ENCODE data around the gene TESMIN.

Gene TESMIN

GRCh38 chr11:68690671-68691401 lies 60.5 kb downstream of the TESMIN start:
- no peak overlapping the region for H3K4me3 ChIP-seq (ENCODE audit: control insufficient read depth in 1 of 7, extremely low read depth in 1 of 7, insufficient read depth in 4 of 7, low read depth in 2 of 7, low read length in 6 of 7)
- peaks cover 0 to 40% (median 12%) of the 10 kb centered on the region in 5 experiments for H3K27me3 ChIP-seq (replicated peaks in 2 of 5; ENCODE audit: control insufficient read depth in 4 of 5, insufficient read depth in 5 of 5, low read length in 4 of 5)
- CTCF ChIA-PET: interaction anchor here (1.3 kb wide), 1 partner anchor 12 kb away, joined by 4 read pairs; no protein-coding TSS in a partner anchor
- DNase-seq: peak; percentile 26 to 77 (median 68)
- POLR2A ChIA-PET: interaction anchor here (0.6 to 1.2 kb wide), 2 partner anchors 14 to 43 kb away, joined by 3 to 4 read pairs; no protein-coding TSS in a partner anchor
- no peaks in the 10 kb centered on the region for H3K36me3 ChIP-seq (ENCODE audit: control insufficient read depth in 4 of 4, insufficient read depth in 4 of 4, low read length in 3 of 4)
- peaks cover 0 to 2% (median under 1%) of the 10 kb centered on the region in 5 experiments for H3K9me3 ChIP-seq (ENCODE audit: control extremely low read depth in 1 of 5, control insufficient read depth in 4 of 5, insufficient read depth in 2 of 5, low read depth in 1 of 5, low read length in 4 of 5)
- 53% methylated on average over 8 of the region's 16 CpGs for WGBS (ENCODE audit: insufficient coverage)
- H3K4me1 ChIP-seq (ENCODE audit: control extremely low read depth in 1 of 4, control insufficient read depth in 4 of 4, insufficient read depth in 4 of 4, low read length in 3 of 4): peaks cover 0 to 7% (median 3%) of the 10 kb centered on the region in 4 experiments
- no peak overlapping the region for H3K27ac ChIP-seq (ENCODE audit: insufficient read depth in 1 of 2, low read depth in 1 of 2, low read length in 2 of 2, poor library complexity in 1 of 2, severe bottlenecking in 2 of 2)

- peaks cover 0 to 49% (median 19%) of the 10 kb centered on the region in 5 experiments for H3K27me3 ChIP-seq (replicated peaks in 2 of 5; ENCODE audit: control insufficient read depth in 4 of 5, insufficient read depth in 5 of 5, low read length in 4 of 5)
- no peaks in the 10 kb centered on the region for H3K36me3 ChIP-seq (ENCODE audit: control insufficient read depth in 4 of 4, insufficient read depth in 4 of 4, low read length in 3 of 4)
- H3K4me1 ChIP-seq (ENCODE audit: control extremely low read depth in 1 of 4, control insufficient read depth in 4 of 4, insufficient read depth in 4 of 4, low read length in 3 of 4): peaks cover 0 to 9% (median 6%) of the 10 kb centered on the region in 4 experiments
- H3K27ac ChIP-seq (ENCODE audit: insufficient read depth in 1 of 2, low read depth in 1 of 2, low read length in 2 of 2, poor library complexity in 1 of 2, severe bottlenecking in 2 of 2): no peak overlapping the region
- POLR2A ChIA-PET: interaction anchor here (1.2 kb wide), 1 partner anchor 15 kb away, joined by 4 read pairs; no protein-coding TSS in a partner anchor
- CTCF ChIA-PET: interaction anchor here (1.3 kb wide), 1 partner anchor 13 kb away, joined by 4 read pairs; no protein-coding TSS in a partner anchor
- DNase-seq: no peak
- 75% methylated on average over 12 of the region's 14 CpGs for WGBS (ENCODE audit: insufficient coverage)
- H3K4me3 ChIP-seq (ENCODE audit: control insufficient read depth in 1 of 7, extremely low read depth in 1 of 7, insufficient read depth in 4 of 7, low read depth in 2 of 7, low read length in 6 of 7): no peak overlapping the region
- H3K9me3 ChIP-seq (ENCODE audit: control extremely low read depth in 1 of 5, control insufficient read depth in 4 of 5, insufficient read depth in 2 of 5, low read depth in 1 of 5, low read length in 4 of 5): no peaks in the 10 kb centered on the region
Observed at GRCh38 chr11:68689737-68690625, 61.3 kb downstream of the TESMIN start.

GRCh38 chr11:68688881-68689280 lies 62.4 kb downstream of the TESMIN start:
- H3K27me3 ChIP-seq (replicated peaks in 2 of 5; ENCODE audit: control insufficient read depth in 4 of 5, insufficient read depth in 5 of 5, low read length in 4 of 5): peaks cover under 1 to 60% (median 22%) of the 10 kb centered on the region in 5 experiments
- no peak overlapping the region for H3K4me3 ChIP-seq (ENCODE audit: control insufficient read depth in 1 of 7, extremely low read depth in 1 of 7, insufficient read depth in 4 of 7, low read depth in 2 of 7, low read length in 6 of 7)
- no peak overlapping the region for H3K27ac ChIP-seq (ENCODE audit: insufficient read depth in 1 of 2, low read depth in 1 of 2, low read length in 2 of 2, poor library complexity in 1 of 2, severe bottlenecking in 2 of 2)
- H3K36me3 ChIP-seq (ENCODE audit: control insufficient read depth in 4 of 4, insufficient read depth in 4 of 4, low read length in 3 of 4): no peaks in the 10 kb centered on the region
- no peaks in the 10 kb centered on the region for H3K9me3 ChIP-seq (ENCODE audit: control extremely low read depth in 1 of 5, control insufficient read depth in 4 of 5, insufficient read depth in 2 of 5, low read depth in 1 of 5, low read length in 4 of 5)
- ChIA-PET POLR2A (interaction anchor here (1.0 kb wide), 1 partner anchor 39 kb away, joined by 4 read pairs; no protein-coding TSS in a partner anchor), CTCF (interaction anchor here (1.5 kb wide), 1 partner anchor 13 kb away, joined by 3 read pairs; no protein-coding TSS in a partner anchor)
- WGBS (ENCODE audit: insufficient coverage): 97% methylated on average over 12 of the region's 12 CpGs
- H3K4me1 ChIP-seq (ENCODE audit: control extremely low read depth in 1 of 4, control insufficient read depth in 4 of 4, insufficient read depth in 4 of 4, low read length in 3 of 4): peaks cover 0 to 20% (median 14%) of the 10 kb centered on the region in 4 experiments
- DNase-seq: no peak

GRCh38 chr11:68687986-68688385 lies 63.3 kb downstream of the TESMIN start:
- peaks cover 9 to 69% (median 28%) of the 10 kb centered on the region in 5 experiments for H3K27me3 ChIP-seq (replicated peaks in 2 of 5; ENCODE audit: control insufficient read depth in 4 of 5, insufficient read depth in 5 of 5, low read length in 4 of 5)
- H3K27ac ChIP-seq (ENCODE audit: insufficient read depth in 1 of 2, low read depth in 1 of 2, low read length in 2 of 2, poor library complexity in 1 of 2, severe bottlenecking in 2 of 2): no peak overlapping the region
- H3K36me3 ChIP-seq (ENCODE audit: control insufficient read depth in 4 of 4, insufficient read depth in 4 of 4, low read length in 3 of 4): no peaks in the 10 kb centered on the region
- ChIA-PET CTCF (interaction anchor here (1.5 kb wide), 1 partner anchor 13 kb away, joined by 3 read pairs; no protein-coding TSS in a partner anchor), POLR2A (interaction anchor here (1.0 kb wide), 1 partner anchor 38 kb away, joined by 4 read pairs; no protein-coding TSS in a partner anchor)
- no peak for DNase-seq
- no peaks in the 10 kb centered on the region for H3K9me3 ChIP-seq (ENCODE audit: control extremely low read depth in 1 of 5, control insufficient read depth in 4 of 5, insufficient read depth in 2 of 5, low read depth in 1 of 5, low read length in 4 of 5)
- peaks cover 0 to 20% (median 14%) of the 10 kb centered on the region in 4 experiments for H3K4me1 ChIP-seq (ENCODE audit: control extremely low read depth in 1 of 4, control insufficient read depth in 4 of 4, insufficient read depth in 4 of 4, low read length in 3 of 4)
- 95% methylated on average over 12 of the region's 14 CpGs for WGBS (ENCODE audit: insufficient coverage)
- no peak overlapping the region for H3K4me3 ChIP-seq (ENCODE audit: control insufficient read depth in 1 of 7, extremely low read depth in 1 of 7, insufficient read depth in 4 of 7, low read depth in 2 of 7, low read length in 6 of 7)

- Histone ChIP-seq H3K36me3 (ENCODE audit: control insufficient read depth in 4 of 4, insufficient read depth in 4 of 4, low read length in 3 of 4) (no peaks in the 10 kb centered on the region), H3K27me3 (replicated peaks in 2 of 5; ENCODE audit: control insufficient read depth in 4 of 5, insufficient read depth in 5 of 5, low read length in 4 of 5) (peaks cover 11 to 75% (median 31%) of the 10 kb centered on the region in 5 experiments), H3K4me3 (ENCODE audit: control insufficient read depth in 1 of 7, extremely low read depth in 1 of 7, insufficient read depth in 4 of 7, low read depth in 2 of 7, low read length in 6 of 7) (no peak overlapping the region), H3K27ac (ENCODE audit: insufficient read depth in 1 of 2, low read depth in 1 of 2, low read length in 2 of 2, poor library complexity in 1 of 2, severe bottlenecking in 2 of 2) (no peak overlapping the region), H3K9me3 (ENCODE audit: control extremely low read depth in 1 of 5, control insufficient read depth in 4 of 5, insufficient read depth in 2 of 5, low read depth in 1 of 5, low read length in 4 of 5) (no peaks in the 10 kb centered on the region), H3K4me1 (ENCODE audit: control extremely low read depth in 1 of 4, control insufficient read depth in 4 of 4, insufficient read depth in 4 of 4, low read length in 3 of 4) (peaks cover 0 to 21% (median 14%) of the 10 kb centered on the region in 4 experiments)
- no peak for DNase-seq
- ChIA-PET POLR2A (no interaction called here), CTCF (no interaction called here)
- 93% methylated on average over 8 of the region's 9 CpGs for WGBS (ENCODE audit: insufficient coverage)
Observed at GRCh38 chr11:68687311-68687710, 64.0 kb downstream of the TESMIN start.

GRCh38 chr11:68686486-68686885 lies 64.8 kb downstream of the TESMIN start:
- H3K9me3 ChIP-seq (ENCODE audit: control extremely low read depth in 1 of 5, control insufficient read depth in 4 of 5, insufficient read depth in 2 of 5, low read depth in 1 of 5, low read length in 4 of 5): no peaks in the 10 kb centered on the region
- no peaks in the 10 kb centered on the region for H3K36me3 ChIP-seq (ENCODE audit: control insufficient read depth in 4 of 4, insufficient read depth in 4 of 4, low read length in 3 of 4)
- WGBS (ENCODE audit: insufficient coverage): 100% methylated on average over 11 of the region's 12 CpGs
- H3K4me3 ChIP-seq (ENCODE audit: control insufficient read depth in 1 of 7, extremely low read depth in 1 of 7, insufficient read depth in 4 of 7, low read depth in 2 of 7, low read length in 6 of 7): no peak overlapping the region
- H3K27ac ChIP-seq (ENCODE audit: insufficient read depth in 1 of 2, low read depth in 1 of 2, low read length in 2 of 2, poor library complexity in 1 of 2, severe bottlenecking in 2 of 2): no peak overlapping the region
- ChIA-PET CTCF (interaction anchor here (2.0 kb wide), 1 partner anchor 8 kb away, joined by 4 read pairs; no protein-coding TSS in a partner anchor), POLR2A (no interaction called here)
- DNase-seq: no peak
- H3K27me3 ChIP-seq (replicated peaks in 2 of 5; ENCODE audit: control insufficient read depth in 4 of 5, insufficient read depth in 5 of 5, low read length in 4 of 5): peaks cover 11 to 82% (median 31%) of the 10 kb centered on the region in 5 experiments
- H3K4me1 ChIP-seq (ENCODE audit: control extremely low read depth in 1 of 4, control insufficient read depth in 4 of 4, insufficient read depth in 4 of 4, low read length in 3 of 4): peaks cover 0 to 21% (median 14%) of the 10 kb centered on the region in 4 experiments

Measured in common myeloid progenitor, CD34-positive (primary cell).